Measurements from ENCODE around the gene TRAPPC10.

TRAPPC10 gene

DNA sequence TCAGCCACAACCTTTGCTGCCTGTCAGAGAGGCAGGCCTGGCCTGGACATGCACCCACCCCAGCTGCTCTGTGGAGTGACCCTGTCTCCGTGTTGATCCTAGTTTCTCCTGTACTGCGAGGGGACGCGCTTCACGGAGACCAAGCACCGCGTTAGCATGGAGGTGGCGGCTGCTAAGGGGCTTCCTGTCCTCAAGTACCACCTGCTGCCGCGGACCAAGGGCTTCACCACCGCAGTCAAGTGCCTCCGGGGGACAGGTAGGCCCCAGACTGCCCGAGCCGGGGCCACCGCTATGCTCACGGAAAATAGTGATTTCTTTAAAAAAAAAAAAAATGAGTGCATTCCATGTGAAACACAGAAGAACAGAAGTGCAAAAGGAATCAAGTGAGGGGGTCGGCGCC is 41.6 kb upstream of the TRAPPC10 start:
- H3K4me3 ChIP-seq (replicated peaks in 1 of 2; ENCODE audit: low read depth in 2 of 2, low read length in 2 of 2): no peak overlapping the region

DNA sequence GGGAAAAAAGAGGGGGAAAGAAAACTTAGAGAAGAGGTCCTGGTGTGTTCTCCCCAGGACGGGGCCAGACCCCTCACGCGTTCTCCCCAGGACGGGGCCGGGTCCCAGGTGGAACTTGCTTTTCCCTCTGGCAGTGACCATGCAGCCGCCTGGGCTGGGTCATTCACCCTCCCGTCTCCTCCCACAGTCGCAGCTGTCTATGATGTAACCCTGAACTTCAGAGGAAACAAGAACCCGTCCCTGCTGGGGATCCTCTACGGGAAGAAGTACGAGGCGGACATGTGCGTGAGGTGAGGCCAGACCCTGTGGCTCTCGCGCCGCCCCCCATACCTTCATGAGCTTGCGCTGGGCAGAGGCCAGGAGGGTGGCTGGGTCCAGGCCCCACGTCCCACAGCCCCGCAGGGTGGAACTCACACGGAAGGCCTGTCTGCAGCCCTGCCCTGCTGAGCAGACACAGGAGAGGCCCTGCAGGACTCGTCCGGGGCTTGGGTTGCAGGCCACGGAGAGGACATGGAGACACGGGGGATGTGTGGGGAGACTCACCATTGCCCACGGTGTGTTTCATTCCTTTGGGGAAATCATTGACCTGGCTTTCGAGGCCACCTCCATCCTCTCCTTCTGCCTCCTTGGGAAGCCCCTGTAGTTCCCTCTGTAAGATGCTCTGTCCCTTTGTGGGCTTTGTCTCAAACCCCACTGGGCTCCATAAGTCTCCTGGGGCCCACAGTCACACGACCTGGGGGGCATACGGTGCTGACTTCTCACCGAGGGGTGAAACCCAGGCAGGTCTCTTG is 40.7 kb upstream of the TRAPPC10 start:
- TF ChIP-seq, protein P1, sequence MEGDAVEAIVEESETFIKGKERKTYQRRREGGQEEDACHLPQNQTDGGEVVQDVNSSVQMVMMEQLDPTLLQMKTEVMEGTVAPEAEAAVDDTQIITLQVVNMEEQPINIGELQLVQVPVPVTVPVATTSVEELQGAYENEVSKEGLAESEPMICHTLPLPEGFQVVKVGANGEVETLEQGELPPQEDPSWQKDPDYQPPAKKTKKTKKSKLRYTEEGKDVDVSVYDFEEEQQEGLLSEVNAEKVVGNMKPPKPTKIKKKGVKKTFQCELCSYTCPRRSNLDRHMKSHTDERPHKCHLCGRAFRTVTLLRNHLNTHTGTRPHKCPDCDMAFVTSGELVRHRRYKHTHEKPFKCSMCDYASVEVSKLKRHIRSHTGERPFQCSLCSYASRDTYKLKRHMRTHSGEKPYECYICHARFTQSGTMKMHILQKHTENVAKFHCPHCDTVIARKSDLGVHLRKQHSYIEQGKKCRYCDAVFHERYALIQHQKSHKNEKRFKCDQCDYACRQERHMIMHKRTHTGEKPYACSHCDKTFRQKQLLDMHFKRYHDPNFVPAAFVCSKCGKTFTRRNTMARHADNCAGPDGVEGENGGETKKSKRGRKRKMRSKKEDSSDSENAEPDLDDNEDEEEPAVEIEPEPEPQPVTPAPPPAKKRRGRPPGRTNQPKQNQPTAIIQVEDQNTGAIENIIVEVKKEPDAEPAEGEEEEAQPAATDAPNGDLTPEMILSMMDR (IDR thresholded peaks at IDR 0.05; ENCODE audit: low read depth, low read length): no peak
- H3K4me3 ChIP-seq (replicated peaks in 1 of 2; ENCODE audit: low read depth in 2 of 2, low read length in 2 of 2): no peak overlapping the region
- no peak for DNase-seq (ENCODE audit: low read depth in 2 of 2)

More for the DNA sequence above, 41.6 kb upstream of the TRAPPC10 start:
- TF ChIP-seq, protein P1 (IDR thresholded peaks at IDR 0.05; ENCODE audit: low read depth, low read length): no peak
- DNase-seq (ENCODE audit: low read depth in 2 of 2): no peak

DNA sequence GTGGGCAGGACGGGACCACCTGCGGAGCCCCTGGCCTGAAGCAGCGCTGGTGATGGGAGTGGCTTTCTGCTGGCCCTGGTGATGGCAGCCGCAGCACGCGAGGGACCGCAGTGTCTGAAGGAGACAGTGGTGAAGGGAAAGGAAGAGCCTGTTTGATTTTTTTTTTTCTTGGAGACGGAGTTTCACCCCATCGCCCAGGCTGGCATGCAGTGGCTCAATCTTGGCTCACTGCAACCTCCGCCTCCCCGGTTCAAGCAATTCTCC is 40.2 kb upstream of the TRAPPC10 start:
- no peak overlapping the region for H3K4me3 ChIP-seq (replicated peaks in 1 of 2; ENCODE audit: low read depth in 2 of 2, low read length in 2 of 2)
- TF ChIP-seq, protein P1 (IDR thresholded peaks at IDR 0.05; ENCODE audit: low read depth, low read length): no peak
- DNase-seq (ENCODE audit: low read depth in 2 of 2): no peak

DNA sequence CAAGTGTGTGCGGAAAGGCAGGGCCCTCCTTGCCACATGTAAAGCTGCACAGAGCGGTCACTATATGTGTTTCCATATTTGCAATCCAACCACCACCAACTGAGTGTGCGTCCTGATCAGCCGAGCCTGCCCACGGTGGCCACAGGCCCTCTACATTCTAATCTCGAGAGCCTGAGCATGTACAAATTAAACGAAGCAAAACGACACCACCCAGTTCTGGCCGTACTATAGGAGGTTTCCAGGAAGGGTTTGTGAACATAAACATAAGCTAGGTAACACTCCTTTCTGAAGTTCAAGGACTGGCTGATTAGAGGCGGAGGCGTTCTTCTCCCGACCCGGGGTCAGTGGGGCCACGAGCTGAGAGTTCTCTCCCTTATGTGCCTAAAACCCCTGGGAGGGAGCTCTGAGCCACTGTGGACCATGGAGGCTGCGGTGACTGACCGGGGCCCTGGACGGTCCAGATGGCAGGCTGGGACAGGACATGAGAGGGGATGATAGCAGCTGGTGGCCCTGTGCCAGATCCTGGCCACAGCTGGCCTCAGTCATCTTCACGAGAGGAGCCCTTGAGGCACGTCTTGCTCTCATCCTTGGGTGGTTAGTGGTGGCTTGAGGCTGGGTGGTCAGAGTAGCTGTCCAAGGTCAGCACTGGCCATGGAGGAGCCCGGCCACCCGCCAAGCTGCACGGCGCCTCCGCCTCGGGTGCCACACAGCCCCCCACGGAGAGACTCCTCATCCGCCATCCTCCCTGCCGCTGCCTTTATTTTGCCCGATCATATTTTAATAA is 39.1 kb upstream of the TRAPPC10 start:
- DNase-seq (ENCODE audit: low read depth in 2 of 2): no peak
- no peak overlapping the region for H3K4me3 ChIP-seq (replicated peaks in 1 of 2; ENCODE audit: low read depth in 2 of 2, low read length in 2 of 2)
- TF ChIP-seq, protein P1 (IDR thresholded peaks at IDR 0.05; ENCODE audit: low read depth, low read length): no peak

DNA sequence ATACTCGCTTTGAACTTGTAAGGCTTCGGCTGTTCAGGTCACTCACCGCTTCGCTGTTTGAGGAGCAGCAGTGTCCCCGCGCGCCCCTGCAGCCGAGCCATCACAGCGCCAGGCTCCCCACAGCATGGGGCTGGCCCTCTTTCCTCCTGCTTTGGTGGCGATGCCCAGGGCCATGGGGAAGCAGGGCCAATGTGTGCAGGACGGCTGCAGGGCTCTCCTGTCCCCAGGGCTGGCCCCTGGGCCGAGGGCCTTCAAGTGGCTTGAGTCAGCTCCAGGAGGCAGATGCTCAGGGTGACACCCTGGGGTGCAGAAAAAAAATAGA is 38.5 kb upstream of the TRAPPC10 start:
- TF ChIP-seq, protein P1 (IDR thresholded peaks at IDR 0.05; ENCODE audit: low read depth, low read length): no peak
- DNase-seq (ENCODE audit: low read depth in 2 of 2): no peak
- no peak overlapping the region for H3K4me3 ChIP-seq (replicated peaks in 1 of 2; ENCODE audit: low read depth in 2 of 2, low read length in 2 of 2)

DNA sequence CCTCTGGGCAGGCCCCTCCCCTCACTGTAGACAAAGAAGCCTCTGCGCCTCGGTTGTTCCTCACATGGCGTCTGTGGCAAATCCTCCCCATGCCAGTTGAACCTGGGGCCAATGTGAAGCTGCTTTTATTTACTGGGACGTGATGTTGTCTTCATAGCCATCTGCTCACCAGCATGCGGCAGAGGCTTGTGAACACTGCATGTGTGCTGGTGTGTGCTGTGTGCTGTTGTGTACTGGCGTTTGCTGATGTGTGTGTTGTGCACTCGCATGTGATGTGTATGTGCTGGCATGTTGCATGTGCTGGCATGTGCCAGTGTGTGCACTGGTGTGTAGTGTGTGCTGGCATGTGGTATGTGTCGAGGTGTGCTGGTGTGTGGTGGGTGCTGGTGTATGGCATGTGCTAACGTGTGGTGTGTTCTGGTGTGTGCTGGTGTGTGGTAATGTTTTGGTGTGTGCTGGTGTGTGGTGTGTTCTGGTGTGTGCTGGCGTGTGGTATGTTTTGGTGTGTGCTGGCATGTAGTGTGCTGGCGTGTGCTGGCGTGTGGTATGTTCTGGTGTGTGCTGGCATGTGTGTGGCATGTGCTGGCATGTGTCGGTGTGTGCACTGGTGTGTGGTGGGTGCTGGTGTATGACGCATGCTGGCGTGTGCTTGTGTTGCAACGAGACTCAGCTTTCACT is 37.2 kb upstream of the TRAPPC10 start:
- no peak for DNase-seq (ENCODE audit: low read depth in 2 of 2)
- TF ChIP-seq, protein P1 (IDR thresholded peaks at IDR 0.05; ENCODE audit: low read depth, low read length): no peak
- H3K4me3 ChIP-seq (replicated peaks in 1 of 2; ENCODE audit: low read depth in 2 of 2, low read length in 2 of 2): no peak overlapping the region

All from cardiac fibroblast (primary cell).